Measurements from ENCODE around the gene CCDC73. TPM values are rescaled to one million over a fixed set of nuclear protein-coding genes. Genes with fewer than 3 reads are reported as not detected.

The CCDC73 gene
- total and polyA plus RNA-seq, 2 donors (not counting 1 experiment from before 2014, with no cell fraction given): 0.05 TPM; not detected in 1

GRCh38 chr11:32561835-32562234, 232.6 kb downstream of the CCDC73 start:
- POLR2A ChIA-PET: interaction anchor here (0.6 kb wide), 1 partner anchor 124 kb away, joined by 4 read pairs; no protein-coding TSS in a partner anchor
- intact Hi-C loops (cut with micrococcal nuclease): no loop called here
- no peaks in the 10 kb centered on the region for H3K9me3 ChIP-seq (ENCODE audit: control extremely low read depth in 1 of 3, control insufficient read depth in 2 of 3, insufficient read depth in 1 of 3, low read length in 2 of 3)
- no peak overlapping the region for H3K4me2 ChIP-seq (replicated peaks; ENCODE audit: low read depth, low read length, poor library complexity, severe bottlenecking)
- H3K27me3 ChIP-seq (replicated peaks in 1 of 4; ENCODE audit: control extremely low read depth in 1 of 4, control insufficient read depth in 3 of 4, insufficient read depth in 4 of 4, low read length in 3 of 4): no peaks in the 10 kb centered on the region
- H3K4me1 Mint-ChIP-seq: no peaks in the 10 kb centered on the region
- H3K27ac Mint-ChIP-seq: no peak overlapping the region
- TF ChIP-seq EZH2 (IDR thresholded peaks at IDR 0.05; ENCODE audit: borderline replicate concordance, insufficient read depth, low read depth, low read length, poor library complexity, severe bottlenecking) (no peak), CTCF (IDR thresholded peaks at IDR 0.05) (no peak)
- H3K9ac ChIP-seq (ENCODE audit: low read length): no peak overlapping the region
- CTCF ChIA-PET: no interaction called here
- no peaks in the 10 kb centered on the region for H3K9me3 Mint-ChIP-seq (ENCODE audit: insufficient read depth)
- H3K4me1 ChIP-seq (ENCODE audit: control insufficient read depth in 2 of 2, insufficient read depth in 2 of 2, low read length in 2 of 2): no peaks in the 10 kb centered on the region
- H3K4me3 ChIP-seq (ENCODE audit: control extremely low read depth in 1 of 5, extremely low read depth in 1 of 5, insufficient read depth in 1 of 5, low read depth in 2 of 5, low read length in 4 of 5): no peak overlapping the region
- H3K27me3 Mint-ChIP-seq: no peaks in the 10 kb centered on the region
- no peak overlapping the region for H3K27ac ChIP-seq (ENCODE audit: low read length in 2 of 2)
- WGBS (ENCODE audit: insufficient coverage): 96% methylated on average over 10 of the region's 11 CpGs
- H3K79me2 ChIP-seq (ENCODE audit: control insufficient read depth, insufficient read depth, low read length): no peaks in the 10 kb centered on the region
- no peak for ATAC-seq (ENCODE audit: low read depth)
- H4K20me1 ChIP-seq (ENCODE audit: control insufficient read depth, insufficient read depth, low read length, poor library complexity, severe bottlenecking): no peaks in the 10 kb centered on the region
- no peak for DNase-seq
- H3K4me3 Mint-ChIP-seq: no peak overlapping the region
- H3K36me3 ChIP-seq (replicated peaks in 1 of 2; ENCODE audit: control extremely low read depth in 1 of 2, control insufficient read depth in 1 of 2, extremely low read depth in 1 of 2, insufficient read depth in 2 of 2, low read length in 1 of 2): no peaks in the 10 kb centered on the region
- no peak overlapping the region for H2AFZ ChIP-seq (ENCODE audit: insufficient read depth, low read depth, low read length, poor library complexity, severe bottlenecking)

- CTCF ChIA-PET: no interaction called here
- no peak overlapping the region for H3K27ac ChIP-seq (ENCODE audit: low read length in 2 of 2)
Measured at GRCh38 chr11:32555895-32556294, 238.6 kb downstream of the CCDC73 start.

More at GRCh38 chr11:32555895-32556294, 238.6 kb downstream of the CCDC73 start:
- Mint-ChIP-seq H3K4me1 (no peaks in the 10 kb centered on the region), H3K27ac (no peak overlapping the region), H3K4me3 (no peak overlapping the region), H3K9me3 (ENCODE audit: insufficient read depth) (no peaks in the 10 kb centered on the region), H3K27me3 (peaks cover 7% of the 10 kb centered on the region)
- DNase-seq (no peak), ATAC-seq (ENCODE audit: low read depth) (no peak)
- no peak overlapping the region for H2AFZ ChIP-seq (ENCODE audit: insufficient read depth, low read depth, low read length, poor library complexity, severe bottlenecking)
- H3K9ac ChIP-seq (ENCODE audit: low read length): no peak overlapping the region
- no peaks in the 10 kb centered on the region for H4K20me1 ChIP-seq (ENCODE audit: control insufficient read depth, insufficient read depth, low read length, poor library complexity, severe bottlenecking)
- H3K79me2 ChIP-seq (ENCODE audit: control insufficient read depth, insufficient read depth, low read length): no peaks in the 10 kb centered on the region
- POLR2A ChIA-PET: no interaction called here
- H3K4me1 ChIP-seq (ENCODE audit: control insufficient read depth in 2 of 2, insufficient read depth in 2 of 2, low read length in 2 of 2): no peaks in the 10 kb centered on the region
- 98% methylated on average over 4 of the region's 7 CpGs for WGBS (ENCODE audit: insufficient coverage)
- H3K9me3 ChIP-seq (ENCODE audit: control extremely low read depth in 1 of 3, control insufficient read depth in 2 of 3, insufficient read depth in 1 of 3, low read length in 2 of 3): peaks cover 0 to 3% (median 0%) of the 10 kb centered on the region in 3 donors
- intact Hi-C loops (cut with micrococcal nuclease): no loop called here
- TF ChIP-seq CTCF (IDR thresholded peaks at IDR 0.05) (no peak), EZH2 (IDR thresholded peaks at IDR 0.05; ENCODE audit: borderline replicate concordance, insufficient read depth, low read depth, low read length, poor library complexity, severe bottlenecking) (no peak)
- H3K27me3 ChIP-seq (replicated peaks in 1 of 4; ENCODE audit: control extremely low read depth in 1 of 4, control insufficient read depth in 3 of 4, insufficient read depth in 4 of 4, low read length in 3 of 4): no peaks in the 10 kb centered on the region
- H3K36me3 ChIP-seq (replicated peaks in 1 of 2; ENCODE audit: control extremely low read depth in 1 of 2, control insufficient read depth in 1 of 2, extremely low read depth in 1 of 2, insufficient read depth in 2 of 2, low read length in 1 of 2): no peaks in the 10 kb centered on the region
- no peak overlapping the region for H3K4me2 ChIP-seq (replicated peaks; ENCODE audit: low read depth, low read length, poor library complexity, severe bottlenecking)
- no peak overlapping the region for H3K4me3 ChIP-seq (ENCODE audit: control extremely low read depth in 1 of 5, extremely low read depth in 1 of 5, insufficient read depth in 1 of 5, low read depth in 2 of 5, low read length in 4 of 5)

Measured in B cell (primary cell).